HG02981 (cell line): Measurements from ENCODE around the gene EFS.

ENCODE experiments used
- ATAC-seq: cut with Tn5 transposase; IDR thresholded peaks from one replicate; pipeline ENCODE4 v1.9.1; 2021; ENCODE audit warnings: mild to moderate bottlenecking, moderate library complexity; ENCODE audit not compliant: unreplicated experiment

EFS gene

GRCh38 chr14:23307687-23308644 is 57.0 kb downstream of the EFS start:
- ATAC-seq: no peak

GRCh38 chr14:23307146-23307530 is 57.8 kb downstream of the EFS start:
- no peak for ATAC-seq

- no peak for ATAC-seq
Observed at GRCh38 chr14:23306412-23307145, 58.4 kb downstream of the EFS start, which contains the start of gene BCL2L2. Gene BCL2L2, plus strand, starts transcription at chr14:23306833. Its CDS starts 935 bp downstream, at chr14:23307768.
